Activated T-cell treated with anti-CD3 and anti-CD28 coated beads for 48 hours (primary cell): ENCODE data around the gene STK32C.

ENCODE experiments used
- DNase-seq: peaks from one replicate; pipeline ENCODE4 v3.0.0-alpha.2; 2020; ENCODE audit warnings: low read depth

The STK32C gene

DNA sequence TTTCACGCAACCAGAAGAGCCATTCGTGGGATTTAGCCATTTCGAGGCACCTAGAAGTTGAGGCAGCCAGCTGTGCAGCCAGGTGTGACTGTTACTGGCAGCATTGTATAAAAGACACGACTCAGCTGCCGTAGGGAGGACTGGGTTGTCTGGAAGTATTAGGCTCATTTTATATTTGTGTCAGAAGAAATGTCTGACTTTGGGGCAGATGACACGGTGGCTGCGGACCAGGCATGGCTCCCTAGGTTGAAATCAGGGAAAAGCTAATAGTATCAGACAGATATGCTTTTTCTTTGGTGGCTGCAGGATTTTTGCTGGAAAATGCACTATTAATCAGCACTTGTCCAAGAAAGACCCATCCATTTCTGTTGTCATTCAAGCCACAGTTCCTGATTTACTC lies 125.2 kb downstream of the STK32C start:
- no peak for DNase-seq

DNA sequence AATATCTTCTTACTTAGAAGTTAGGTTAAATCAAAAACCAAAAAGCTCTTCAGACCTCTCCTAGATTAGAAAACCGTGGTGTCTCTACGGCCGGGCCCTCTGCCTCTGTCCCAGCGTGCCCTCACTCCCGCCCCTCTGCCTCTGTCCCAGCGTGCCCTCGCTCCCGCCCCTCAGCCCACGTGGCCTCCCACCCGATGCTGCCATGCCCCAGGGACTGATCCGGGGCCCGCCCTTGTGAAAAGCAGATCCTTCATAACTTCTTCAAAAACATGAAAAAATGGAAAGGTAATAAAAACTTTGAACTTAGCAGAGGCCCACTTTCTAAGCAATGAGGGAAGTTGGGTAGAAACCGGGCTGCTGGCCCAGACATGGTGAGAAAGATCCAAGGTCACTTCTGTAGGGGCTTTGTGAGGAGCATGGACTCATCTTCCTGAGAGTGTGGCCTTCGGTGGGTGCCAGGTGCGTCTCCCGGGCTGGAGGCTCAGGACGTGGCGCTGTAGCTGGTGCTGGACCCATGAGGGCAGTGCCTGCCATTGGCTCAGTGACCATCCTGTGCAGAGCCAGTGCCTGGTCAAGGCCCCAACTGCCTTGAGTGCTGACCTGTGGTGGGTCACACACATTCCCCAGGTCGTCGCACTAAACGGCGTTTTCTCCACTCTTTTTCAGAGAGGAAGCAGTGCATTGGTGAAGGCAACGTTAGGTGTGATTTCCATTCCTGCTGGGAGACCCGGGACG lies 125.9 kb downstream of the STK32C start:
- DNase-seq = no peak

DNA sequence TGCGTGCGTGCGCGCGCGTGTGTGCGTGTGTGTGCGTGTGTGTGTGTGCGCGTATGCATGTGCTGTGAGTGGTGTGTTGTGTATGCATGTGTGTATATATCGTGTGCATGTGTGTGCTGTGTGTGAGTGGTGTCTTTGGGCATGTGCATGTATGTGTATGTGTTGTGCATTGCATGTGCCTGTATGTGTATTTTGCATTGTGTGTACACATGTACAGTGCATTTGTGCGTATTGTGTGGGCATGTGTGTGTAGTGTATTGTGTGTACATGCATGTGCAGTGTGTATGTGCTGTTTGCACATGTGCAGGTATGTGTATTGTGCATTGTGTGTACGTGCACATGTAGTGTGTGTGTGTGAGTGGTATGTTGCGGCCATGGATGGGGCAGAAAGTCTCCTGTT lies 127.0 kb downstream of the STK32C start:
- DNase-seq = no peak

DNA sequence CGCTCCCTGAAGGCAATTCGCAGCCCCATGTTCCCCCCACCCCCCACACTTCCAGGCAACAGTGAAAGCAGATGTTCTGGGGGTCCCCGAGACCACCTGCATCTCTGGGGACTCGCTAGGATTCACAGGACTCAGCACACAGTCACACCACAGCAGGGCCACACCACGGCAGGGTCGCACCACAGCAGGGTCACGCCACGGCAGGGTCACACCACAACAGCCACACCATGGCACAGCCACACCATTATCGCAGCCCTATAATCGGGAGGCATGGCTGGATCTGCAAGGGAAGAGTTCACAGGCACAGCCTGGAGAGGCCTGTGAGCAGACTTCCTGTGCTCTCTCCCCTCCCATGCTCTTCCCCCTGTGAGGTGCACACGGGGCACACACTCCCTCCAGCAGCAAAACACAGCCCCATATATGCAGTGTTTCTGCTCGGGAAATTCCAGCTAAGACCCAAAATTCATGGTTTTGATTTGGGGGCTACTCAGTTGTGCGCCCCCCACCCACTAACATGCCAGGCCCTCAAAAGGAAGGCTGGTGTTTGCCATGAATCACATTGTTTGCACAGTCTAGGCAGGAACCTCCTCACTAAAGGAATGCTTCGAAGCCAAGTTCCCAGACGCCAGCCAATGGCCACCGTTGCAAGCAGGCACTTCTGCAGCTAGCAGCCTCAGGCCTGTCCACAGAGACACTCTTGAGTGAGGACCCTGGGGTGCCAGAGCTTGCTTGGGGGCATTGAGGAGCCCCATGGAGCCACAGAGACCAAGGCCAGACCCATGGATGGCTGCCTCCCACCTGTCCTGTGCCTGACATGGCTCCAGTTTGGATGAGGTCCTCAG lies 128.0 kb downstream of the STK32C start:
- DNase-seq = no peak

DNA sequence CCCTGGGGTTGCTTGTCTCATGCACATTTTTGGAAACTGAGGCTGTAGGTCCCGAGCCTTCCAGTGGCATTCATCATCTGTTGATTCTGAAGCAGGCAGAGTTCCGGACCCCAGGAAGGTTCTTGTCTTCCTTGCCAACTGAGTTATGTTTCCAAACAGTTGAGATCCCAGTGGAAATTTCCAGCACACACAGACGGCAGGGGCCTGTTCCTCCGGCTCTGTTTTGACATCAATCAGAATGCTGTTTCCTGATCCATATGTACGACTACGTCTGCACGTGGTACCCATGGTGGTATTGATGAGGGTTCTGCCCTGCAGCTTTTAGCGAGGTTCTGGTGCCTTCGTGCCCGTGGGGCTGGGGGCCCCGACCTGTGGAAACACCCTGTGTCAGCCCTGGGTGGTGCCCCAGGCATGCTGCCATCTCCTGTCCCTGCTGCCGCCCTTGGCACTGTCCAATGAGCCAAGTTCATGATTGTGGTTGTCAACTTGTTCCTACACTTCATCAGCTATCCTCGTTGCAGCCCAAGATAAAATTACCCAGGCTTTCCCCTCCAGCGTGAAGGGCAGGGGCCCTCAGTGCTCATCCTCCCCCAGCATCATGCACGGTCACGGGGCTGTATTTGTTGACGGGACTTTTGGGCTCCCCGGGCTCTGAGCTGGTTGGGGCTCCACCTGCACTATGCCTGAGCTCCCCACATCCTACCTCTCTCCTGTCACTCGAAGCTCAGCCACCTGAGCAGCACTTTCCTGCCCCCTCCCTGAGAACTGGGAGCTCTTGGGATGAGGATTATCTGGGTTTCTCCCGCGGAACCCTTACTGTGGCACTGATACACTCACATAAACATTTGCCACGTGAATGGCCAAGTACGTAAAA lies 128.8 kb downstream of the STK32C start:
- DNase-seq = no peak

DNA sequence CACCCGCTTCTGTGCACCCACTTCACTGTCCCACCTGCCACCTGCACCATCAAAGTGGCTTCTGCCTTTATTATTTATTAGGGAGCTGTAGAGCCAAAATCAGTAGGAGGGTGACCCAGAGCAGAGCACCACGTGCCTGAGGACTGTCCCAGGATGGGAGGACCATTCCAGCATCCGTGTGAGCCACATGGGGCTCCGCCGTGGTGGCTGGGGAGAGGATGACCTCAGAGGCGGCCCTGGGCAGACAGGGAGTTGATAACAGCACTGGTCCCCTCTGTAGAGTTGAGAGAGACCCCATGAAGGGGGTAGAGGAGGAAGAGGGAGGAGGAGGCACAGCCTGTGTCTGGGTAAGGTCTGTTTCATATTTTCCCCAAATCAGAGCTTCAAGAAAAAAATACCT lies 129.7 kb downstream of the STK32C start:
- DNase-seq = no peak

DNA sequence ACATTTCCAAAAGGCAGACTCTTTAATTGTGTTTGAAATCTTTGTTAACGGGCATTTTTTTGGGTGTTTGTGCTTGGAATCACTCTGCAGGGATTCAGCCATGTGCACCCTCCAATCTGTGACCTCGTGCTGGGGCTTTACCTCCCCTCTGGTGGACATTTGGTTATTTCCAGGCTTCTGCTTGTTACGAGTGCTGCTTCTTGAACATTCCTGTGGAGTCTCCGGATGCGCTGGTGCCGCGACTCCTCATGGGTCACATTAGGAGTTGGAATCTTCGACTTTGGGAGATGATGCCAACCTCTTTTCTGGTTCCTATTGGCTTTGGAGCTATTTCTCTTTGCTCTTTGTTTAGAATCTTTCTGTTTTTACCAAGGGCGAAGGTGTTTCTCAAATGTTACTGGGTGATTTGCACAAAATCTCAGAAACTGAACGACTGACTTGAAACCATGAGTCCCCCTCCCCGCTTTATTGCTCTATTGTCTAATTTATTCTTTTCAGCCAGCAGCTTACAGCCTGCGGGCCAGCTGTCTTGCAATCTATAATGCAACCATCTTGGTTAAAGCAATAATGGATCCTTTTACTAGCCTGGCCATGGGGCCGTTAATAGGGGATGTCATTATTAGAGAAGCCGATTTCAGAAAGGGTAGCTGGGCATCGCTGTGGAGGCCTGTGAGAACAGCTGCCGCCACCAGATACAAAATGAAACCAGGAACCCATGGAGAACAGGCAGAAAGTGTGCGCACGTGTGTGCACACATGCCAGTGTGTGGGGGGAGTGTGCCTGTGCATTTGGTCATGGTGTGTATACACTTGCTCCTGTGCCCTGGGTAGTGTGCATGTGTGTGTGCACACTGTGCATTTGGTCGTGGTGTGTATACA lies 130.9 kb downstream of the STK32C start:
- no peak for DNase-seq

DNA sequence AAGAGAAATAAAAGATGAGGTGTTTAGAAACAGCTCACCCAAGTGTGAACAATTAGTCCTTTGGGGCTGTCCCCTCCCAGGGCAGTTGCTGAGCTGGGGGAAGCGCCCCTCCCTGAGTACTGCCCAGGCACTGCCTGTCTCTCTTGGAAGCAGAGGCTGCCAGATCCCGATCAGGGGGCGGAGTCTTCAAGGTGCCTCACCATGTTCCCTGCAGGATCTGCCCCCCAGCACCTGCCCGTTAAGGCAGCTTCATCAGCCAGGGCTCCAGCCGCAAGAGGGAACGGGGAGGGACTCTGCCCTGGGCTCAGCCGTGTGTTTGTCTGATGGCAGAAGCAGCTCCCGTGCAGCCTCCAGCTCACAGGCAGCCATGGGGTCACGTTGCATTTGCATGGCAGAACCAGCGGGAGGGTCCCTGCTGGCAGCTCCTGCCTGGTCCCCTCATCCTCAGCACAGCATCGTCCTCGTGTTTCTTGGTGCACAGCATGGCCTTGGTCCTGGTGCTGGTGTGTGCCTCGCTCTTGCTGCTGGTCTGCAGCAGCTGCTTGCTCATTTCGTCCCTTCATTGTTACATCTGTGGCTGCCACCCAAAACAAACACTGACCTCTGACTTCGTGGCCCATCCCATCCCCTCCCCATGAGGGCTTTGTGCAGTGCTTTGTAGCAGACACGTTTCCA lies 131.7 kb downstream of the STK32C start:
- no peak for DNase-seq

DNA sequence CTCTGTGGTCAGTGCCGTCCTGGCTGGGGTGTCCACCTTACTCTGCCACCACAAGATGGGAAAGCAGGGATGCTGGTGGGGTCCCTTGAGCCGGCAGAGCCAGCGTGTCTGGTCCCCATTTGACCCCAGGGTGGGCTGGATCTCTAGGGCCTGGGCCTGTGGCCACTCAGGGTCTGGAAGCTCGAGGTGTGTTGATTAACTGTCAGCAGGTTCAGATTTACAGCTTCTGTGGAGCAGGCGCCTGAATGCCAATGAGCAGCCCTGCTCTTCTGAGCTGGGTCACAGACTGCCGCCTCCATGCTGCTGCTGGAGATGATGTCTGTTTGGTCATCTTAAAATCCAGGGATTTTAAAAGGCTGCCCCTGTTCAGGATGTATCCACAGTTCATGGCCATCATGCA lies 132.3 kb downstream of the STK32C start:
- DNase-seq = no peak

DNA sequence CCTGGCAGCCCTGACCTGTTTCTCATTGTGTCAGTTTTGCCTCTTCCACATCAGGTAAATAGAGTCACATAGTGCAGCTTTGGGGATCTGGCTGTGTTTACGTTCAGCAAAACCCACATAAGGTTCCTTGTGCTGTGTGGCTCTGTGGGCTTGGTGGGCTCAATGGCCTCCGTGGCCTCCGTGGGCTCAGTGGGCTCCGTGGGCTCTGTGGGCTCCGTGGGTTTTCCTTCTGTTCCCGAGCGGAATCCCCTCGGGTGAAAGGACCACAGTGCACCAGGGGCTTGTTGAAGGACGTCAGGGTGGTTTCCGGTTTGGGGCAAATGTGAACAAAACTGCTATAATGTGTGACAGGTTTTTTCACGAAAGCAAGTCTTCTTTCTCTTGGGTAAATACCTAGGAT lies 133.5 kb downstream of the STK32C start:
- no peak for DNase-seq

DNA sequence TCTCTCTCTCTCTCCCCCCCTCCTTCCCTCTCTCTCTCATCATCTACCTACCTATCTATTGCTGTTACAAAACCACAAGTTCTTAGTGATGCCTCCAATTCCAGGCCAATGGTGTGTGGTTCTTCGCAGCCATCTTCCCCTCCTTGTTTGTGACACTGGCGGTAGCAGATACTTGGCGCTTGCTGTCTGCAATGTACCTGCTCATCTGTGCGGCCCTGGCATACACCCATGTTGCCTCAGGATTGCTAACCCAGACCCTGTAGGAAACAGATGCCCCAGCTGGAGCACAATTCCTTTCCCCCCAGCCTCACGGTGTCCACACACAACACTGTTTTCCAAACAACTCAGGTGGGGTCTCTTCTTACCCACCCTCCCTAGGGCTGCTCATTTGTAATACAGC lies 134.6 kb downstream of the STK32C start:
- no peak for DNase-seq

DNA sequence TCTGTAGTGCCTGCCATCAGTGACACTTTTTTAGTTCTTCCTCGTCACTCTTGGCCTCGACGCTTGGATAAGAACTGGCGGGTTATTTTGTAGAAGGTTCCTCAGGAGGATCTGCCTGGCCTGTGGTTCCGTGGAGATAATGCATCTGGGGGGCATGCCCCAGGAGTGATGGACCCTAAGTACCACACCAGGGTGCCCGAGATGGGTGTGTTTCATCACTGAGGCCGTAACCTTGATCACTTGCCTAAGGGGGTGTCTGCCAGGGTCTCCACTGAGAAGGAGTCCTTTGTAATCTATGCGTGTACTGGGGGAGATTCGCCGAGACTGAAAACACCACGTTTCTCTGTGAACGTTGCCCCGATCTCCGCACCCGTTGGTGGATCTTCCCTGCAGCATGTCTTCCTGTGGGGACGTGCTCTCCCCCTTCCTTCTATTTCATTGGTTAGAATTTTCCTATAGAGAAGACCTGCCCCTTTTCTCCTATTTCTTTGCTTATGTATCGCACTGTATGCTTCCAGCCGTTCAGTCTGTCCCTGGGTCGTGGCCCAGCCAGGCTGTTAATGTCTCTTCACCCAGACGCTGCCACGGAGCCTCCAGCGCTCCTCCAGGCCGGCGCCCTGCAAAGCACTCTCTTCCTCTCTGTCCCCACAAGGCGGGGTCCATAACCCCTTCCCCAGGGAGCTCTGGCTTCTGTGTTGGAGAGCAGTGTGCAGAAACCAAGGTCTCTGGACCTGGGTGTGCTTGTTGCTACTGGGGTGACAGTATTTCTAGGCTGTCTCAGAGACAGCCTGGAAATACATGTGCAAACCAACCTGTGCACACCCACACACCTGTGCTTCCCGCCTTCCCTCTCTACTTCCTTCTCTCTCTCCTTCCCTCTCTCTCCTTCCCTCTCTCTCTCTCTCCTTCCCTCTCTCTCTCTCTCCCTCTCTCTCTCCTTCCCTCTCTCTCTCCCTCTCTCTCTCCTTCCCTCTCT lies 135.4 kb downstream of the STK32C start:
- DNase-seq = no peak

DNA sequence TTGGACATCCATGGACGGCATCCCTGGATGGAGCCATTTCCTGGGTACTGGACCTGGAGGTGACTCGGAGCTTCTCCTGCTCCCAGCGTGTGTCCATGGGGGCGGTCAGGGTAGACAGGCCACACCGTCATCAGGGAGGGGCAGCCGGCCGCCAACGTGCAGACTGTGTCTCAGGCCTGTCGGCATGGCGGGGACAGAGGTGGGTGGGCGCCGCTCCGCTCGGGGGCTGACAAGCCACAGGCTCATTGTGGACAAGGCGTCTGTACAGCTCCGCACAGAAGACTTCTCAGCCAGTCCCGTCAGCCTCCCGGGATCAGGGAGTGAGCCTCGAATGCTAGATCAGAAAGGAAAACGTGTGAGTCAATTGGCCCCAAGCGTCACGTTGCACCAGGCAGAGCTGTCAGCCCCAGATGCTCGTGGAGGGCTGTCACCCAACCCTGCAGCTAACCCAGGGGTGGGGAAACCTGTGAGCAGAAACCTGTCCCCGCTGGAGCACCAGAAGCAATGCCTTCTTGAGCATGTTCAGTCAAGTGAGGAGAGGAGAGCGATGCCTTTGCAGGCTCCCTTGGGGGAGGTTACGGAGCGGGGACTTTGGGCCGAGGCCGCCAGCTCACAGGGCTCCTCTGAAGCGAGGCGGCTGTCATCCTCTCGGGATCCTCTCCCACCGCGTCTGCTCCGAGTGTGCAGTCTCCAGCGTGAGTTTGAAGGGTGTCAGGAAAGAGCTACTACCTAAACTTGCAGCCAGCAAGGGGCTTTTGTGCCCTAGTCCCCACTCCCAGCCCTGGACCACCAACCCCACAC lies 137.0 kb downstream of the STK32C start:
- no peak for DNase-seq

DNA sequence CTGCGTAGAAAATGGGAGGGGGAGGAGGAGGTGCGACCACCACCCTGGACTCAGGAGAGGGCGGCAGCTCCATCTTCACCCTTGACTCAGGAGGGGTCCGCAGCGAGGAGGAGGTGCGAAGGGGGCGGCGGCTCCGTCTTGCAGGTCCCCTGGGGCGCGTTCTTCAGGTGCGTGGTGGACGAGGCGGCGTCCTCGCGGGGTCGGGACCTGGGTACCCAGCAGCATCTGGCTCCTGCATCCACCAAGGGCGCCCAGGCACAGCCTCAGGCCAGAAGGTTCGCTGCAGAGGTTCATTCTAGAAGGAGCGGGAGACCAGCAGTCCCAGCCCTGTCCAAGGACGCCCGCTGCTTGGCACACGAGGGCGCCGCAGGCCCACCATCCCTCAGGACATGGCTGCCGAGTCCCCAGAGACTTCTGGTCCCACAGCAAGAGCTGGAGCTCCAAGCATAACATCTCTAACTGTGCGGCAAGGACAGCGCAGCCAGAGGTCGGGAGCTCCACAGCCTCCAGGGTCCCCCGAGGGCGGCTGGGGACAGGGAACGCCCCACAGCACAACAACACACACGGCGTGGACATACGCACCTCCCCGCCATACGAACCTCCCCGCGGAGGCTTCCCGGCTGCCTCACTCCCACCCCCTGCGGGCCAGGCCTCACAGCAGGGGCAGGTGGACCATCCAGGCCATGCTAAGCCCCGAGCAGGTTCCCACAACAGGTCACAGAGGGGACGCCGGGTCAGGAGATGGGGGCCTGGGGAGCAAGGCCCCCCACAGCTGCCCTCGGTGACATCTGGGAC lies 137.8 kb downstream of the STK32C start:
- DNase-seq = no peak

DNA sequence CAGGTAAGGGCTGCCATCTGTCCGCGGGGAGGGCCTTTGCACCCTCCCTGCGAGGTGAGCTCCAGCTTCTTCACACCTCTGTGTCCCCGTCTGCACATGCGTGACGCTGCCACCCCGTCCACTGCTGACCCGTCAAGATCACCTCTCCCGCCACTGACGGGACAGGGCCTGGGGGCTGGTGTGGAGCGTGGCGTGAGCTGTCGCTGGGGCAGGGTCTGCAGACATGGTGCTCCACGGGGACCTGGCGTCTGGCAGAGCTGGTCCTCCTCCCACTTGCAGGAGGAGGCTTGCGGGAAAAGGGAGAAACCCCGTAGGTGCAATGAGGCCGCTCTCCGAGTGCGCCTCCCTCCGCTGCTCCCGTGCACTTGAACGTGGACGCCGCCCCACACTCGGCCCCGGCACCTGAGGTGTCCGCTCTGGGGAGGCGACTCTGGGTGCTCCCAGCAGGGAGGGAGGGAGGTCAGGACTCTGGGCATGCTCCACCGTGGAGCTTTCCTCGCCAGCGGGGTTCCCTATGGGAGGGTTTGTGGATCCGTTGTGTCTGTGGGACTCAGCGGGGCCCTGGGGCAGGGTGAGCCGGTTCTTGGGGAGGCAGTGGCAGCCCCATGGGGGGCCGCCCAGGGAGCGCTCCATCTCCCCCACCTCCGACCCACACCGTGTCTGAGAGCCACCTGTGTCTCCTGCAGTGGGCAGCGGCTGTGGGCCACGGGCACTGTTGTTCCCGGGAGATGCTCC lies 138.6 kb downstream of the STK32C start:
- DNase-seq = no peak

DNA sequence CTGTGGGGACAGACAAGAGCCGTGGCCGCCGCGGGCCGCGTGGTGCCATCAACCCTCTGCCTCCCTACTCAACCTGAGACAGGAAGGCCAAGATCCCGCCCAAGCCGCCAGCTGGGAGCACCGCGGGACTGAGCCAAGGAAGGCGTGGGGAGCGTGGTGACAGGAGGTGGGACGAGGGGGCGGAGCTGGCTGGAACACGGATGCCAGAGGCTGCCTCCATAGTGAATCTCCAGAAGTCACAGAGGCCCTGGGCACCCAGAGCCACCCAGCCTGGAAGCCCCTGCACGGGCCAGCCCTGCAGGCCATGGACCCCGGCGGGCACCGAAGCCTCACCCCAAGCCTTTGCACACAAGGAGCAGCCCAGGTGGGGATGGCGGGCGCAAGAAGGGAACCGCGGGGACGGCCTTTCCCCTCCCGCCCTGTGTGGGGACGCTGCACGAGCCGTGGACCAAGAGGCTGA lies 139.1 kb downstream of the STK32C start:
- no peak for DNase-seq

DNA sequence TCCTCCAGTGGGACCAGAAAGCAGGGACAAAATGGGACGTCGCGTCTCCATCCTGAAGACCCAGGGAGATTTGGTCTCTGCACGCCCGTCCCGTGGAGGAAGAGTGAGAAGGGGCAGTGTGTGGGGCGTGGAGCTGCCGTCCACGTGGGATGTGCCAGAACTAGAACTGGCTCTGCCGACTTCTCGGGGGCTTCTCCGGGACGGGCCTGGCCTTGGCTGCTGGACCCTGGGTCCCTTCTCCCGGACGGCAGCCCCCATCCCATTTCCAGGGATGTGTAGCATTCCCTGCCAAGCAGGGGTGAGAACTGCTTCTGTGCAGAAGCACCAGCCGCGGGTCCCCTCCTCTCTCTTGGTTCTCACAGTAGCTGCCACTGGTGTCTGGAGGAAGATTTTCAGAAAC lies 139.8 kb downstream of the STK32C start:
- no peak for DNase-seq
